Measurements from ENCODE around the gene BMPR1A. TPM values are rescaled to one million over a fixed set of nuclear protein-coding genes. Genes with fewer than 3 reads are reported as not detected.

BMPR1A gene
- total and polyA plus RNA-seq, 10 of the 15 experiments (the other 5 are each of a cell fraction or from before 2014, with no cell fraction given), result 2.3 to 22.7 (median 13.1) TPM

DNA sequence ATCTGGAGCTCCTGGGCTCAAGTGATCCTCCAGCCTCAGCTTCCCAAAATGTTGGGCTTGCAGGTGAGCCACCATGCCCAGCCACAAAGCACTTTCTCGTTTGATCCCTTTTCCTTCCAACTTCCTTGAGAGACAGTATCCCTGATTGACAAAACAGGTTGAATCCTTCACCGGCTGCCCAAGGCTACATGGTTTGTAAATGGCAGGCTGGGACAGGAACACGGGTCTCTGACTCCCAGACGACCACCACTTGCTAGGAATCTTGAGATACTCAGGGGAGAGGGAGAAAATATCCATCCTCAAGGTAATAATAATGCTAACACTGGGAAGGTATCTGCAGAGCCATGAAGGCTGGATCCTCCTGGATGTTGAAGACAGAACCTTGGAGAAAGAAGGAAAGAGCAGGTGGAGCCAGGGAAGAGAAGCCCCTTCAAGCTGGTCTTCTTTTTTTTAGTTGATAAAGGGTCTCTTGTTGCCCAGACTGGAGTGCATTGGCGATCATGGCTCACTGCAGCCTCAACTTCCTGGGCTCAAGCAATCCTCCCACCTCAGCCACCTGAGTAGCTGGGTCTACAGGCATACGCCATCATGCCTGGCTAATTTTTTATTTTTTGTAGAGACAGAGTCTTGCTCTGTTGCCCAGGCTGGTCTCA is 181.2 kb downstream of the BMPR1A start:
- POLR2A ChIA-PET, result interaction anchor here (0.7 kb wide), 1 partner anchor 228 kb away, joined by 3 read pairs; no protein-coding TSS in a partner anchor
- H3K36me3 ChIP-seq (ENCODE audit: control insufficient read depth in 2 of 2, insufficient read depth in 2 of 2, low read length in 1 of 2), result no peaks in the 10 kb centered on the region
- intact Hi-C loops (cut with micrococcal nuclease; ENCODE audit: unreplicated experiment) (loop anchor here (5.0 kb wide), 2 partner anchors 210 to 265 kb away; no protein-coding TSS in a partner anchor), in situ Hi-C loops (cut with MboI) (no loop called here)
- H3K9me3 ChIP-seq (replicated peaks; ENCODE audit: control insufficient read depth, insufficient read depth, low read length), result no peaks in the 10 kb centered on the region
- FAIRE-seq, result no peak
- no peak overlapping the region for H3K4me3 ChIP-seq
- H3K27ac ChIP-seq (ENCODE audit: control insufficient read depth, insufficient read depth), result no peak overlapping the region
- WGBS (ENCODE audit: insufficient coverage, insufficient replicate concordance, low lambda C conversion rate, missing lambda C conversion rate), result 37% methylated on average over 6 of the region's 6 CpGs
- no peak for DNase-seq (ENCODE audit: low read depth, low spot score)
- no peaks in the 10 kb centered on the region for H3K27me3 ChIP-seq (replicated peaks in 1 of 2; ENCODE audit: control insufficient read depth in 2 of 2, insufficient read depth in 2 of 2, low read length in 1 of 2)
- CTCF ChIA-PET, result interaction anchor here (0.7 to 3.9 kb wide), 10 partner anchors 11 to 249 kb away, joined by 3 to 25 read pairs (median 5); no protein-coding TSS in a partner anchor
- no peak for TF ChIP-seq PAX8 (IDR thresholded peaks at IDR 0.05)
- TF ChIP-seq MTA3 (IDR thresholded peaks at IDR 0.05; ENCODE audit: borderline replicate concordance, low read length), result no peak
- TF ChIP-seq SIX5 (IDR thresholded peaks at IDR 0.05; ENCODE audit: low read depth, low read length, severe bottlenecking), result no peak
- TF ChIP-seq, protein P1, sequence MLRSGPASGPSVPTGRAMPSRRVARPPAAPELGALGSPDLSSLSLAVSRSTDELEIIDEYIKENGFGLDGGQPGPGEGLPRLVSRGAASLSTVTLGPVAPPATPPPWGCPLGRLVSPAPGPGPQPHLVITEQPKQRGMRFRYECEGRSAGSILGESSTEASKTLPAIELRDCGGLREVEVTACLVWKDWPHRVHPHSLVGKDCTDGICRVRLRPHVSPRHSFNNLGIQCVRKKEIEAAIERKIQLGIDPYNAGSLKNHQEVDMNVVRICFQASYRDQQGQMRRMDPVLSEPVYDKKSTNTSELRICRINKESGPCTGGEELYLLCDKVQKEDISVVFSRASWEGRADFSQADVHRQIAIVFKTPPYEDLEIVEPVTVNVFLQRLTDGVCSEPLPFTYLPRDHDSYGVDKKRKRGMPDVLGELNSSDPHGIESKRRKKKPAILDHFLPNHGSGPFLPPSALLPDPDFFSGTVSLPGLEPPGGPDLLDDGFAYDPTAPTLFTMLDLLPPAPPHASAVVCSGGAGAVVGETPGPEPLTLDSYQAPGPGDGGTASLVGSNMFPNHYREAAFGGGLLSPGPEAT (IDR thresholded peaks at IDR 0.05; ENCODE audit: low read depth), result no peak
- no peak for TF ChIP-seq TAF1 (IDR thresholded peaks at IDR 0.05; ENCODE audit: borderline replicate concordance, low read depth, low read length)
- no peak for TF ChIP-seq ZNF622 (IDR thresholded peaks at IDR 0.05)
- TF ChIP-seq MEF2B (IDR thresholded peaks at IDR 0.05; ENCODE audit: partially characterized antibody, poor library complexity, severe bottlenecking), result no peak
- SMC1A ChIA-PET (ENCODE audit: uncharacterized antibody, unreplicated experiment), result interaction anchor here (1.4 to 3.0 kb wide), 2 partner anchors 11 to 29 kb away, joined by 5 to 8 read pairs; no protein-coding TSS in a partner anchor
- no peaks in the 10 kb centered on the region; the same call in 1 of the 2 replicates for H3K4me1 ChIP-seq (ENCODE audit: control insufficient read depth, insufficient read depth, low read length)
- RAD21 ChIA-PET (ENCODE audit: unreplicated experiment), result no interaction called here
- no peak overlapping the region for H2AFZ ChIP-seq (ENCODE audit: control insufficient read depth, low read depth, low read length)
- ATAC-seq, result no peak
- no peak overlapping the region for H3K4me2 ChIP-seq (ENCODE audit: control insufficient read depth, insufficient read depth)
- H3K9ac ChIP-seq (ENCODE audit: control insufficient read depth, insufficient read depth, low read length), result no peak overlapping the region
- H3K79me2 ChIP-seq (ENCODE audit: control insufficient read depth, insufficient read depth, low read length), result no peaks in the 10 kb centered on the region
- BruUV-seq (replicated peaks), result no TSS peak
- H4K20me1 ChIP-seq (ENCODE audit: control insufficient read depth, insufficient read depth), result no peaks in the 10 kb centered on the region

Measured in GM12878 (cell line).